NCI-H748 (cell line): Measurements from ENCODE around the gene DNAAF2.
"Not testable (repeated sequence)": the region's sequence is repeated elsewhere in the genome, so short reads cannot be mapped to it uniquely, and the experiment has no call there.

ENCODE experiments used
- DNase-seq: peaks from one replicate; lab custom pipeline; 2025; ENCODE audit not compliant: unreplicated experiment; lab: John Stamatoyannopoulos, UW

DNAAF2 gene

GRCh38 chr14:49621114-49621881 is 13.7 kb downstream of the DNAAF2 start:
- DNase-seq = peak; percentile 74

DNA sequence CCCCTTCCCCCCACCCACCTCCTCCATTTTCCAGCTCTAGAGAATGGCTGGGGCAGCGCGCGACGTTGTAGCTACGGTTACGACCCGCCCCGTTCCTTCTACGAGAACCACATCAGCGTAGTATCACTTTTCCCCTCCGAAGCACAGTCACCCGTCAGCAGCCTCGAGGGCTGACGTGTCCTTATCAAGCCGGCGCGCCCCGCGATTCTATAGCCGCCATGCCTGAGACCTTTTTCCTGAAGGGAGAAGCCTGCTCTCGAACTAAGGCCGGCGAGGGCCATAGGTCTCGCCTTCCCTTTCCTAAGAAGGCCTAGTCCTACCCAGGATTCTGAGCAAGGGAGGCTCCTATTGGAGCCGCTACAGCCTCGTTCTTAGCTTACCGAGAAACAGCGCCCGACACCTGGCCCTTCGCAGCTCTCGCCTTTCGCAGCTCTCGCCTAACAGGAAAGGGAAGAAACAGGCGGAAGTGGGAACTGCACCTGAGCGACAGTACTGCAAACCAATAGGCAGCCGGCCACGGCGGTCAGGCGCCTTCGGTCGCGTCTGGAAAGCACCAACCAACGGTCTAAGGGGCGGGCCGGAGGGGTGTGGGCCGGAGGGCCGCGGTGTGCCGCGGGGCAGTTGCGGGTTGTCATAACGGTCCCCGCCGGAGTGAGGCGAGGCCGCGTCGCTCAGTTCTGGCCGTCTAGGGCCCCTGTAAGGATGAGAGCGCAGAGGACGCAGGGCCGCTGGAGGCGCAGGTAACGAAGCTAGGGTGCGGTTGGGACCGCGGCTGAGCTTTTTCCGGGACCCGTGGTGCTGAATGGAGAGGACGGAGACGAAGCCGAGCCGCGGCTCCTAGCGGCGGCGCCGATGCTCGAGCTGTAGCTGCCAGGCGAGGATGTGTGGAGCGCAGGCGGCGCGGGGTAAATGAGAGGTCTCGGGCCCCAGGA is 14.6 kb downstream of the DNAAF2 start, which contains the start of the genes MGAT2 and RPL36AL:
Gene MGAT2, plus strand, starts transcription at position 618 of the 932 bp plus-strand sequence. CDS start 470 bp downstream, outside the sequence.
Gene RPL36AL, minus strand, starts transcription at position 445 of the 932 bp plus-strand sequence. CDS start 1,522 bp downstream, outside the sequence.
- peak; percentile 98 for DNase-seq

DNA sequence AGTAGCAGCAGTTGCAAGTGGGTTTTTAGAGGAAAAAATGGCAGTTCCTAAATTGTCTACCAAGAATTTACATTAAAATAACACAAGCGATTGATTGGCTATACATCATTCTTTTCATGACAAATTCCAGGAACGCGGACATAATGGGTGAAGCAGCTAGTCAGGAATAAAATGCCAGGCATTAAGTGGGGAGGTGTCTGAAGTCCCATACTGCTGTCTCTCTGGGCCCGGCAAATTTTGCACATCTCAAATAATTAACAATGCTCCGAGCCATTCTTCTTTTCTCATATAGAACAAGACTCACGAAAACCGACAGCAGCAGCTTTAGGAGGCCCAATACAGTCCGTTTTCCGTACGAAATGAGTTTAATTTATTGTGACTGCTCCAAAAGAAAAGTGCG is 15.3 kb downstream of the DNAAF2 start:
- peak; percentile 45 for DNase-seq

- DNase-seq = not testable (repeated sequence)
Observed at GRCh38 chr14:49619273-49619672, 15.8 kb downstream of the DNAAF2 start.

- DNase-seq = no peak
Observed at GRCh38 chr14:49617852-49618519, 17.1 kb downstream of the DNAAF2 start.

GRCh38 chr14:49615776-49616175 is 19.3 kb downstream of the DNAAF2 start:
- DNase-seq = no peak

GRCh38 chr14:49614196-49614595 is 20.8 kb downstream of the DNAAF2 start:
- no peak for DNase-seq

DNA sequence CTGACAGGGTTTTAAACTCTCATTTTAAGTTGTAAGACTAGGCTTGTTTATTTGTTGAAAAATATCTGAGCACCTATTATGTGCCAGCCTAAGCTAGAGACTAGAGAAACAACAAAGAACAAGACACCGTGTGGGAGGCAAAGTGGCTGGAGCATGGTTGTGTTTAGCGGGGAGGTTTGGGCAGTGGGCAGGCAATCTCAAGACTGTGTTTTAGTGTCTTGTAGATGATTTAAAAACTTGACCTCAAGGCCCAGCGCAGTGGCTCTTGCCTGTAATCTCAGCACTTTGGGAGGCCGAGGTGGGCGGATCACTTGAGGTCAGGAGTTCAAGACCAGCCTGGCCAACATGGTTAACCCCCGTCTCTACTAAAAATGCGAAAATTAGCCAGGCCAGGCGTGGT is 22.4 kb downstream of the DNAAF2 start:
- DNase-seq = no peak

- no peak for DNase-seq
Observed at GRCh38 chr14:49612251-49612650, 22.8 kb downstream of the DNAAF2 start.

DNA sequence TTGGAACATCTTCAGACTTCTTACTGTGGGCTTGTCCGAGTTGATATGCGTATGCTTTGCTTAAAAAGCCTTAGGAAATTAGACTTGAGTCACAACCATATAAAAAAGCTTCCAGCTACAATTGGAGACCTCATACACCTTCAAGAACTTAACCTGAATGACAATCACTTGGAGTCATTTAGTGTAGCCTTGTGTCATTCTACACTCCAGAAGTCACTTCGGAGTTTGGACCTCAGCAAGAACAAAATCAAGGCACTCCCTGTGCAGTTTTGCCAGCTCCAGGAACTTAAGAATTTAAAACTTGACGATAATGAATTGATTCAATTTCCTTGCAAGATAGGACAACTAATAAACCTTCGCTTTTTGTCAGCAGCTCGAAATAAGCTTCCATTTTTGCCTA is 27.5 kb downstream of the DNAAF2 start:
- DNase-seq = no peak

DNA sequence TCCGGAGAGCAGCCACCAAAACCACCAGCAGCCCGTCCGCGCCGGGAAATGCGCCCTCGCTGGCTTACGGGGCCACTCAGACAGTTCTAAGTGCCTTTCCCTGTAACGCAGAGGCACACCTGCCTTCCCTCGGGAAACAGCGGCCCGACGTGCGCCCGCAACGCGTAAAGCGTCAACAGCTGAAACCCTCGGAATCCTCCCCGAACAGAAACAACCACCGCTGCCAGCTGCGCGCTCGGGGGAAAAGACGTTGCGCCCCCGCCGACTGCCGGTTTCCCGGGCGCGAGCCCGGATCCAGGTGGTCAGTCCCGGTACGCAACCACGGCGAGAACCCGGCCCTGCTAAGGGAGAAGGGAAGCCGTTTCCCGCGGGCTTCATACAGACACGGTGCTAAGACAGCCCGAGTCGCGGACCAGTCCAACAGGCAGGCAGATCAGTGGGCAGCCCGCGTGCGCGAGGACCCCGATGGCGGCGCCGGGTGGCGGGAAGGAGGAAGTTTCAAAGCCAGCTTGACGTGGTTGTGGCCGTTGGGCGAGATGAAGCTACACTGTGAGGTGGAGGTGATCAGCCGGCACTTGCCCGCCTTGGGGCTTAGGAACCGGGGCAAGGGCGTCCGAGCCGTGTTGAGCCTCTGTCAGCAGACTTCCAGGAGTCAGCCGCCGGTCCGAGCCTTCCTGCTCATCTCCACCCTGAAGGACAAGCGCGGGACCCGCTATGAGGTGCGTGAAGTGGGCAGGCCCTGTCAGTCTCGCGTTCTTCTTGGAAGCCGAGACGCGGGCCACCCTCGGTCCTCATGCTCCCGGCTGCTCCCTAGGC is 36.4 kb downstream of the DNAAF2 start, which contains the start of gene LRR1:
Gene LRR1, plus strand, starts transcription at position 456 of the 816 bp plus-strand sequence. Its CDS starts 81 bp downstream, at position 537.
- peak; percentile 89 for DNase-seq

- DNase-seq = no peak
Observed at GRCh38 chr14:49598189-49598484, 36.9 kb downstream of the DNAAF2 start.

GRCh38 chr14:49594347-49595091 is 40.5 kb downstream of the DNAAF2 start:
- no peak for DNase-seq

- no peak for DNase-seq
Observed at GRCh38 chr14:49593016-49593415, 42.0 kb downstream of the DNAAF2 start.

DNA sequence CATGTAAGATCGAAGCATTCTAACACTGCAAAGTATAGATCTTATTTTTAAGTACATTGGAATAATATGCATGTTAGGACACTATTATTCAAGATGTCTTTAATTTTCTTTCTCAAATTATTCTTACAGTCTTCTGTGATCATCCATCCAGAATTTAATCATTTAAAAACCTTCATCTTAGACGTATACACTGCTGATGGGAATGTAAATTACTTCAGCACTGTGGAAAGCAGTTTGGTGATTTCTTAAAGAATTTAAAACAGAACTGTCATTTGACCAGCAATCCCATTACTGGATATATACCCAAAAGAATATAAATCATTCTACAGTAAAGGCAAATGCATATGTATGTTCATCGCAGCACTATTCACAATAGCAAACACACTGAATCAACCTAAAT is 45.7 kb downstream of the DNAAF2 start:
- DNase-seq = no peak

GRCh38 chr14:49586673-49587460 is 48.2 kb downstream of the DNAAF2 start:
- peak; percentile 69 for DNase-seq

GRCh38 chr14:49585803-49586672 is 49.0 kb downstream of the DNAAF2 start, which contains the start of gene RPS29:
Gene RPS29, minus strand, starts transcription at chr14:49586380. Its CDS starts 34 bp downstream, at chr14:49586346.
- DNase-seq = peak; percentile 98
